ENCODE measurements around the gene GOLGA8Q. TPM values are rescaled to one million over a fixed set of nuclear protein-coding genes. Genes with fewer than 3 reads are reported as not detected.
"Not testable (repeated sequence)": the region's sequence is repeated elsewhere in the genome, so short reads cannot be mapped to it uniquely, and the experiment has no call there.

The GOLGA8Q gene
- not detected for polyA plus RNA-seq (2012; ENCODE audit: insufficient read depth, insufficient read length, low read depth)

GRCh38 chr15:30551750-30552149, at the start of gene GOLGA8Q:
TSS of gene GOLGA8Q (plus strand) at chr15:30552050. CDS start at chr15:30552078, 28 bp downstream.
- DNase-seq = peak; percentile 15
- not testable (repeated sequence) for H3K9me3 ChIP-seq; H3K27me3 ChIP-seq; H3K36me3 ChIP-seq; H3K4me1 ChIP-seq; H3K4me3 ChIP-seq (ENCODE audit: low read depth, low read length)

- not testable (repeated sequence) for DNase-seq; H3K36me3 ChIP-seq; H3K4me3 ChIP-seq (ENCODE audit: low read depth, low read length); H3K4me1 ChIP-seq; H3K9me3 ChIP-seq; H3K27me3 ChIP-seq
Observed at GRCh38 chr15:30502904-30503781, 48.7 kb upstream of the GOLGA8Q start.

- not testable (repeated sequence) for H3K27me3 ChIP-seq; H3K4me3 ChIP-seq (ENCODE audit: low read depth, low read length); H3K36me3 ChIP-seq; H3K4me1 ChIP-seq; DNase-seq; H3K9me3 ChIP-seq
Observed at GRCh38 chr15:30504162-30504843, 47.5 kb upstream of the GOLGA8Q start.

GRCh38 chr15:30514545-30514944, 37.3 kb upstream of the GOLGA8Q start:
- not testable (repeated sequence) for H3K4me3 ChIP-seq (ENCODE audit: low read depth, low read length); H3K4me1 ChIP-seq; DNase-seq; H3K27me3 ChIP-seq; H3K9me3 ChIP-seq; H3K36me3 ChIP-seq

GRCh38 chr15:30523453-30524243, 28.2 kb upstream of the GOLGA8Q start:
- not testable (repeated sequence) for H3K9me3 ChIP-seq; H3K4me1 ChIP-seq; H3K4me3 ChIP-seq (ENCODE audit: low read depth, low read length); DNase-seq; H3K36me3 ChIP-seq; H3K27me3 ChIP-seq

GRCh38 chr15:30525912-30526311, 25.9 kb upstream of the GOLGA8Q start:
- not testable (repeated sequence) for H3K36me3 ChIP-seq; H3K27me3 ChIP-seq; H3K4me1 ChIP-seq; H3K9me3 ChIP-seq; DNase-seq; H3K4me3 ChIP-seq (ENCODE audit: low read depth, low read length)

GRCh38 chr15:30529049-30529448, 22.8 kb upstream of the GOLGA8Q start:
- H3K36me3 ChIP-seq; H3K4me3 ChIP-seq (ENCODE audit: low read depth, low read length); H3K4me1 ChIP-seq; H3K9me3 ChIP-seq; DNase-seq; H3K27me3 ChIP-seq: not testable (repeated sequence)

- not testable (repeated sequence) for DNase-seq; H3K4me1 ChIP-seq; H3K4me3 ChIP-seq (ENCODE audit: low read depth, low read length); H3K9me3 ChIP-seq; H3K27me3 ChIP-seq; H3K36me3 ChIP-seq
Observed at GRCh38 chr15:30566949-30567348, 15.1 kb downstream of the GOLGA8Q start.

- not testable (repeated sequence) for H3K4me1 ChIP-seq; DNase-seq; H3K36me3 ChIP-seq; H3K4me3 ChIP-seq (ENCODE audit: low read depth, low read length); H3K9me3 ChIP-seq; H3K27me3 ChIP-seq
Observed at GRCh38 chr15:30573012-30573491, 21.2 kb downstream of the GOLGA8Q start.

GRCh38 chr15:30579394-30579970, 27.6 kb downstream of the GOLGA8Q start:
- H3K9me3 ChIP-seq; H3K4me3 ChIP-seq (ENCODE audit: low read depth, low read length); DNase-seq; H3K36me3 ChIP-seq; H3K4me1 ChIP-seq; H3K27me3 ChIP-seq: not testable (repeated sequence)

- not testable (repeated sequence) for H3K36me3 ChIP-seq; H3K4me1 ChIP-seq; H3K9me3 ChIP-seq; H3K4me3 ChIP-seq (ENCODE audit: low read depth, low read length); H3K27me3 ChIP-seq; DNase-seq
Observed at GRCh38 chr15:30580716-30581115, 28.9 kb downstream of the GOLGA8Q start.

GRCh38 chr15:30598953-30599352, 47.1 kb downstream of the GOLGA8Q start:
- H3K4me3 ChIP-seq (ENCODE audit: low read depth, low read length); DNase-seq; H3K36me3 ChIP-seq; H3K27me3 ChIP-seq; H3K4me1 ChIP-seq; H3K9me3 ChIP-seq: not testable (repeated sequence)

GRCh38 chr15:30603796-30604195, 51.9 kb downstream of the GOLGA8Q start, which contains the start of gene GOLGA8H:
TSS of gene GOLGA8H (plus strand) at chr15:30604028. CDS start at chr15:30604126, 98 bp downstream.
- not testable (repeated sequence) for H3K4me3 ChIP-seq (ENCODE audit: low read depth, low read length); H3K36me3 ChIP-seq; H3K9me3 ChIP-seq; H3K4me1 ChIP-seq; H3K27me3 ChIP-seq
- peak; percentile 76 for DNase-seq

All from BE2C (cell line).